OCI-LY7 (cell line): ENCODE results near the gene MMP19. TPM values are rescaled to one million over a fixed set of nuclear protein-coding genes. Genes with fewer than 3 reads are reported as not detected.
"Not testable (repeated sequence)": the region's sequence is repeated elsewhere in the genome, so short reads cannot be mapped to it uniquely, and the experiment has no call there.

ENCODE experiments used
- BruUV-seq: library from RNA; stranded (reverse); fragments of 400-500 nt; replicated peaks from 2 replicates; lab custom pipeline; 2021; lab: Mats Ljungman, UMichigan
- CTCF ChIA-PET: fragments of 300-600 bp; sonication (Branson Sonifier 250); formaldehyde crosslinking; loops from one replicate; lab custom pipeline; 2022; ENCODE audit warnings: antibody characterized with exemption; ENCODE audit not compliant: unreplicated experiment; lab: Charles Lee
- POLR2A ChIA-PET: fragments of 300-600 bp; sonication (Branson Sonifier 250); formaldehyde crosslinking; loops from one replicate; lab custom pipeline; 2022; ENCODE audit warnings: antibody characterized with exemption; lab: Charles Lee
- DNase-seq: peaks from one replicate; pipeline ENCODE4 v3.0.0-alpha.2; 2015; ENCODE audit warnings: low spot score
- H2AFZ ChIP-seq: fragments of 200-600 bp; sonication (generic), shearing (Covaris generic); 2 replicates; pipeline ENCODE4 v1.6.1; 2014; ENCODE audit warnings: mild to moderate bottlenecking, antibody characterized with exemption, low read length, moderate library complexity
- H3K27ac ChIP-seq: fragments of 200-600 bp; sonication (generic); 2 replicates; pipeline ENCODE4 v1.5.1; 2014; ENCODE audit warnings: mixed run types, low read depth, mild to moderate bottlenecking, moderate library complexity, low read length, inconsistent platforms; ENCODE audit not compliant: poor library complexity, severe bottlenecking
- H3K36me3 ChIP-seq: fragments of 200-600 bp; sonication (generic); 2 replicates; pipeline ENCODE4 v1.6.1; 2014; ENCODE audit warnings: mild to moderate bottlenecking, antibody characterized with exemption, low read length, moderate library complexity, mixed read lengths; ENCODE audit not compliant: insufficient read depth
- H3K4me1 ChIP-seq: fragments of 200-600 bp; sonication (generic); 2 replicates; pipeline ENCODE4 v1.5.1; 2014; ENCODE audit warnings: mild to moderate bottlenecking, low read length; ENCODE audit not compliant: insufficient read depth, poor library complexity, severe bottlenecking
- H3K4me2 ChIP-seq: fragments of 200-600 bp; sonication (generic); 2 replicates; pipeline ENCODE4 v1.6.1; 2014; ENCODE audit warnings: mild to moderate bottlenecking, low read length
- H3K4me3 ChIP-seq: fragments of 200-600 bp; sonication (generic); 2 replicates; pipeline ENCODE4 v1.5.1; 2014; ENCODE audit warnings: mild to moderate bottlenecking, low read depth, low read length; ENCODE audit not compliant: poor library complexity, severe bottlenecking
- H3K79me2 ChIP-seq: fragments of 200-600 bp; sonication (generic); 2 replicates; pipeline ENCODE4 v1.6.1; 2016; ENCODE audit warnings: low read depth, mild to moderate bottlenecking, low read length, moderate library complexity, mixed read lengths; ENCODE audit not compliant: insufficient read depth
- H3K9me2 ChIP-seq: fragments of 200-600 bp; sonication (generic); 2 replicates; pipeline ENCODE4 v1.6.1; 2016; ENCODE audit warnings: mild to moderate bottlenecking, low read length, mixed read lengths; ENCODE audit not compliant: insufficient read depth
- H3K9me3 ChIP-seq: fragments of 200-600 bp; sonication (generic); 2 replicates; pipeline ENCODE4 v1.6.1; 2014; ENCODE audit warnings: mild to moderate bottlenecking, mixed run types, low read length, mixed read lengths
- H4K20me1 ChIP-seq: fragments of 200-600 bp; sonication (generic); 2 replicates; pipeline ENCODE4 v1.6.1; 2014; ENCODE audit warnings: mild to moderate bottlenecking, antibody characterized with exemption, low read length, moderate library complexity, mixed read lengths; ENCODE audit not compliant: insufficient read depth
- CTCF ChIP-seq: fragments of 200-600 bp; sonication (generic); conservative IDR thresholded peaks from 2 replicates; pipeline ENCODE4 v1.5.1; 2014; ENCODE audit warnings: mild to moderate bottlenecking, antibody characterized with exemption, low read length, moderate library complexity, mixed read lengths
- EZH2phosphoT487 ChIP-seq: fragments of 200-600 bp; sonication (generic); IDR thresholded peaks from 2 replicates; pipeline ENCODE4 v1.6.1; 2018; ENCODE audit warnings: low read depth, borderline replicate concordance, mild to moderate bottlenecking, mixed run types, antibody characterized with exemption, low read length, moderate library complexity, mixed read lengths
- intact Hi-C: fragments of 100-400 bp; cut with micrococcal nuclease; formaldehyde crosslinking; loops from one replicate; pipeline ENCODE4 v1.10.0; 2022; ENCODE audit not compliant: unreplicated experiment
- total RNA-seq, 2 experiments: library from RNA; depleted of rRNA in 1 of 2; stranded (reverse); fragments of >200 nt in 1 of 2; shearing (Covaris generic) in 1 of 2; gene quantifications; 2 replicates each; pipeline ENCODE4 v1.2.3, GENCODE V29; 2014 to 2022

Gene MMP19
- total RNA-seq, 2 experiments from 2014 or later, result not detected

GRCh38 chr12:55839345-55840140 is 3.2 kb downstream of the MMP19 start:
- ChIA-PET POLR2A (interaction anchor here (1.2 kb wide), 1 partner anchor 10 kb away, joined by 13 read pairs; no protein-coding TSS in a partner anchor), CTCF (no interaction called here)
- TF ChIP-seq EZH2phosphoT487, result no peak
- no peak for TF ChIP-seq CTCF

GRCh38 chr12:55838361-55838760 is 4.4 kb downstream of the MMP19 start:
- Histone ChIP-seq H3K4me3 (no peak overlapping the region), H3K4me1 (no peaks in the 10 kb centered on the region), H3K9me2 (no peaks in the 10 kb centered on the region), H4K20me1 (no peaks in the 10 kb centered on the region), H3K27ac (no peak overlapping the region), H2AFZ (no peak overlapping the region), H3K4me2 (no peak overlapping the region), H3K79me2 (no peaks in the 10 kb centered on the region), H3K9me3 (no peaks in the 10 kb centered on the region), H3K36me3 (no peaks in the 10 kb centered on the region)
- TF ChIP-seq EZH2phosphoT487 (no peak), CTCF (no peak)
- no peak for DNase-seq
- intact Hi-C loops, result no loop called here
- BruUV-seq, result no TSS peak
- ChIA-PET POLR2A (interaction anchor here (0.6 to 1.2 kb wide), 2 partner anchors 9 to 13 kb away, joined by 6 to 13 read pairs; no protein-coding TSS in a partner anchor), CTCF (no interaction called here)

More at GRCh38 chr12:55839345-55840140, 3.2 kb downstream of the MMP19 start:
- BruUV-seq, result no TSS peak
- intact Hi-C loops, result no loop called here
- DNase-seq, result no peak
- Histone ChIP-seq H3K9me2 (no peaks in the 10 kb centered on the region), H2AFZ (no peak overlapping the region), H3K4me1 (no peaks in the 10 kb centered on the region), H3K9me3 (no peaks in the 10 kb centered on the region), H3K36me3 (no peaks in the 10 kb centered on the region), H3K79me2 (no peaks in the 10 kb centered on the region), H4K20me1 (no peaks in the 10 kb centered on the region), H3K27ac (no peak overlapping the region), H3K4me3 (no peak overlapping the region), H3K4me2 (no peak overlapping the region)

- H3K9me2 ChIP-seq, H3K79me2 ChIP-seq, DNase-seq, H3K4me2 ChIP-seq, H3K36me3 ChIP-seq, H2AFZ ChIP-seq, H3K4me3 ChIP-seq, H4K20me1 ChIP-seq, intact Hi-C loops, H3K4me1 ChIP-seq, H3K9me3 ChIP-seq, CTCF ChIA-PET, H3K27ac ChIP-seq, BruUV-seq: not testable (repeated sequence)
- POLR2A ChIA-PET, result interaction anchor here (0.5 kb wide), 1 partner anchor 185 kb away, joined by 3 read pairs; no protein-coding TSS in a partner anchor
These were observed 8.3 kb downstream of the MMP19 start for GRCh38 chr12:55834400-55834799.
